Sciatic nerve (tissue), 2 donors: ENCODE data around the gene IL22RA2. TPM values are rescaled to one million over a fixed set of nuclear protein-coding genes. Genes with fewer than 3 reads are reported as not detected.
"Not testable (repeated sequence)": the region's sequence is repeated elsewhere in the genome, so short reads cannot be mapped to it uniquely, and the experiment has no call there.

ENCODE experiments used
- ATAC-seq: fragments of 200-7000 bp; cut with Tn5 transposase; one replicate; pipeline ENCODE4 v1.9.1; 2020; ENCODE audit warnings: mild to moderate bottlenecking, moderate library complexity
- DNase-seq: peaks from one replicate; pipeline ENCODE4 v3.0.0-alpha.2; 2020; ENCODE audit warnings: low spot score
- intact Hi-C: fragments of 100-400 bp; cut with DNase I; formaldehyde crosslinking; loops from one replicate; pipeline ENCODE4 v1.14.2; 2022
- total RNA-seq: library from RNA; stranded (reverse); fragmentation: NEBNext Ultra II Directional; extraction: Animal tissue kit (Norgen Biotek cat#: 25700); gene quantifications from one replicate; pipeline ENCODE4 v1.2.1, GENCODE V29; 2021
- donor health status: DM: no; HTN: no; CAD: no.
- donor health status: DM: no; HTN: no; CAD: no.

The IL22RA2 gene
- total RNA-seq, 1 donor from 2014 or later = not detected

- ATAC-seq = no peak
- intact Hi-C loops = no loop called here
- DNase-seq = no peak
These were observed 26.2 kb downstream of the IL22RA2 start for GRCh38 chr6:137147195-137147594.

- intact Hi-C loops = no loop called here
- ATAC-seq (no peak), DNase-seq (no peak)
These were observed 27.2 kb downstream of the IL22RA2 start for GRCh38 chr6:137146206-137146605.

GRCh38 chr6:137145421-137145820 is 28.0 kb downstream of the IL22RA2 start:
- ATAC-seq (no peak), DNase-seq (no peak)
- intact Hi-C loops = no loop called here

GRCh38 chr6:137136065-137136464 is 37.4 kb downstream of the IL22RA2 start:
- intact Hi-C loops = no loop called here
- ATAC-seq (no peak), DNase-seq (no peak)

GRCh38 chr6:137134483-137134882 is 39.0 kb downstream of the IL22RA2 start:
- ATAC-seq = no peak
- DNase-seq = no peak
- intact Hi-C loops = no loop called here

GRCh38 chr6:137133122-137133521 is 40.3 kb downstream of the IL22RA2 start:
- DNase-seq = no peak
- intact Hi-C loops = no loop called here
- no peak for ATAC-seq

GRCh38 chr6:137126875-137127485 is 46.5 kb downstream of the IL22RA2 start:
- intact Hi-C loops = no loop called here
- DNase-seq (no peak), ATAC-seq (no peak)

- no peak for DNase-seq
- intact Hi-C loops = no loop called here
- ATAC-seq = no peak
These were observed 50.4 kb downstream of the IL22RA2 start for GRCh38 chr6:137123078-137123477.

- intact Hi-C loops = no loop called here
- ATAC-seq (no peak), DNase-seq (no peak)
These were observed 50.8 kb downstream of the IL22RA2 start for GRCh38 chr6:137122612-137123011.

- intact Hi-C loops = no loop called here
- DNase-seq (no peak), ATAC-seq (peak; percentile 41)
These were observed 51.9 kb downstream of the IL22RA2 start for GRCh38 chr6:137121401-137121997.

GRCh38 chr6:137120748-137121147 is 52.7 kb downstream of the IL22RA2 start:
- DNase-seq (no peak), ATAC-seq (no peak)
- intact Hi-C loops = no loop called here

- DNase-seq (no peak), ATAC-seq (no peak)
- intact Hi-C loops = no loop called here
These were observed 54.0 kb downstream of the IL22RA2 start for GRCh38 chr6:137119196-137120104.

GRCh38 chr6:137117581-137117980 is 55.9 kb downstream of the IL22RA2 start:
- no peak for ATAC-seq
- no peak for DNase-seq
- intact Hi-C loops = no loop called here

- no peak for DNase-seq
- intact Hi-C loops = no loop called here
- ATAC-seq = no peak
These were observed 56.6 kb downstream of the IL22RA2 start for GRCh38 chr6:137116807-137117206.

- intact Hi-C loops = no loop called here
- ATAC-seq (no peak), DNase-seq (no peak)
These were observed 57.8 kb downstream of the IL22RA2 start for GRCh38 chr6:137115658-137116057.

GRCh38 chr6:137112067-137112355 is 61.4 kb downstream of the IL22RA2 start:
- DNase-seq = no peak
- intact Hi-C loops = no loop called here
- ATAC-seq = no peak

GRCh38 chr6:137111296-137112066 is 62.0 kb downstream of the IL22RA2 start:
- DNase-seq (no peak), ATAC-seq (no peak)
- intact Hi-C loops = no loop called here

GRCh38 chr6:137107767-137108105 is 65.7 kb downstream of the IL22RA2 start:
- intact Hi-C loops = no loop called here
- no peak for ATAC-seq
- no peak for DNase-seq

GRCh38 chr6:137107047-137107766 is 66.2 kb downstream of the IL22RA2 start:
- DNase-seq, intact Hi-C loops, ATAC-seq: not testable (repeated sequence)
